Keratinocyte (primary cell): Measurements from ENCODE around the gene GNAS-AS1. TPM values are rescaled to one million over a fixed set of nuclear protein-coding genes. Genes with fewer than 3 reads are reported as not detected.

Experiments used
- DNase-seq: peaks from one replicate; pipeline ENCODE4 v3.0.0-alpha.2; 2011; ENCODE audit warnings: low read depth, missing footprints, low spot score
- FAIRE-seq: peaks from 2 replicates; lab custom pipeline; 2011; peaks lifted over from hg19 to GRCh38; lab: Jason Lieb, UNC
- H2AFZ ChIP-seq: 2 replicates; pipeline ENCODE4 v1.6.0; 2012; ENCODE audit warnings: low read length, control low read depth, inconsistent platforms; ENCODE audit not compliant: control insufficient read depth
- H3K27ac ChIP-seq: 2 replicates; pipeline ENCODE4 v1.5.1; 2011; ENCODE audit warnings: low read length; ENCODE audit not compliant: control insufficient read depth, insufficient read depth
- H3K27me3 ChIP-seq: 3 replicates; pipeline ENCODE4 v1.6.0; 2011; ENCODE audit warnings: low read length; ENCODE audit not compliant: control insufficient read depth, insufficient read depth; ENCODE audit errors: extremely low read depth
- H3K36me3 ChIP-seq, 2 experiments: 2 replicates in 1 of 2; 3 replicates in 1 of 2; pipeline ENCODE4 v1.5.1; 2011; ENCODE audit warnings: low read length in 2 of 2, mild to moderate bottlenecking in 1 of 2; ENCODE audit not compliant: control insufficient read depth in 2 of 2, insufficient read depth in 2 of 2; ENCODE audit errors: extremely low read depth in 1 of 2
- H3K4me1 ChIP-seq: 3 replicates; pipeline ENCODE4 v1.5.1; 2011; ENCODE audit warnings: low read length; ENCODE audit not compliant: control insufficient read depth, insufficient read depth; ENCODE audit errors: extremely low read depth
- H3K4me2 ChIP-seq: 3 replicates; pipeline ENCODE4 v1.6.0; 2011; ENCODE audit warnings: low read depth, low read length; ENCODE audit not compliant: control insufficient read depth, insufficient read depth; ENCODE audit errors: extremely low read depth
- H3K4me3 ChIP-seq, 3 experiments: fragments of 200-600 bp in 1 of 3; sonication (generic) in 1 of 3; 2 replicates in 2 of 3; 3 replicates in 1 of 3; pipeline ENCODE4 v1.5.1; 2011 to 2016; ENCODE audit warnings: low read length in 3 of 3, mild to moderate bottlenecking in 3 of 3, control low read depth in 2 of 3, inconsistent platforms in 1 of 3, low read depth in 1 of 3, mixed read lengths in 1 of 3, mixed run types in 1 of 3, moderate library complexity in 1 of 3; ENCODE audit not compliant: control insufficient read depth in 2 of 3, insufficient read depth in 2 of 3; ENCODE audit errors: extremely low read depth in 1 of 3
- H3K79me2 ChIP-seq: 2 replicates; pipeline ENCODE4 v1.6.0; 2012; ENCODE audit warnings: low read length; ENCODE audit not compliant: control insufficient read depth, insufficient read depth
- H3K9ac ChIP-seq: 3 replicates; pipeline ENCODE4 v1.6.0; 2011; ENCODE audit warnings: low read length; ENCODE audit not compliant: control insufficient read depth, insufficient read depth; ENCODE audit errors: extremely low read depth
- H3K9me1 ChIP-seq: 3 replicates; pipeline ENCODE4 v1.6.0; 2011; ENCODE audit warnings: low read length; ENCODE audit not compliant: control insufficient read depth, insufficient read depth; ENCODE audit errors: extremely low read depth
- H3K9me3 ChIP-seq: 2 replicates; pipeline ENCODE4 v1.5.1; 2012; ENCODE audit warnings: low read depth, low read length; ENCODE audit not compliant: control insufficient read depth
- H4K20me1 ChIP-seq: 3 replicates; pipeline ENCODE4 v1.6.0; 2011; ENCODE audit warnings: low read length; ENCODE audit not compliant: control insufficient read depth, insufficient read depth; ENCODE audit errors: extremely low read depth
- CTCF ChIP-seq, 3 experiments: IDR thresholded peaks in 1 of 3; conservative IDR thresholded peaks in 1 of 3; optimal IDR thresholded peaks in 1 of 3; 2 replicates in 2 of 3; 3 replicates in 1 of 3; pipeline versions ENCODE3 to v1.5.1; 2011; ENCODE audit warnings: low read length in 3 of 3, mild to moderate bottlenecking in 3 of 3, moderate library complexity in 2 of 3, control low read depth in 1 of 3, inconsistent platforms in 1 of 3; ENCODE audit not compliant: insufficient read depth in 2 of 3; ENCODE audit errors: extremely low read depth in 1 of 3
- EZH2 ChIP-seq: IDR thresholded peaks from one replicate; pipeline ENCODE4 v1.6.1; 2012; ENCODE audit warnings: inconsistent platforms, mild to moderate bottlenecking, low read length, moderate library complexity
- dilution Hi-C: fragments of 300-500 bp; cut with MboI; formaldehyde crosslinking; loops from one replicate; pipeline ENCODE4 v1.7.0; 2020; ENCODE audit warnings: low sequenced_read_pairs; ENCODE audit not compliant: extremely low pct_ligation_motif_present
- polyA plus RNA-seq, 5 experiments: library from polyadenylated mRNA; depleted of rRNA in 3 of 5; stranded (reverse) in 3 of 5; stranded (forward) in 1 of 5; unstranded in 1 of 5; fragments of >200 nt; gene quantifications; 1 replicate in 1 of 5; 2 replicates in 3 of 5; 3 replicates in 1 of 5; pipeline versions ENCODE4 v1.2.1 to v1.2.3, GENCODE V29; 2011 to 2012; ENCODE audit warnings: missing spikeins in 2 of 5, low read depth in 1 of 5, low replicate concordance in 1 of 5

The GNAS-AS1 gene
- polyA plus RNA-seq, 1 donor (not counting 4 experiments of a cell fraction or from before 2014, with no cell fraction given): 0.31 TPM

GRCh38 chr20:58788896-58789544 lies 61.7 kb downstream of the GNAS-AS1 start:
- no peak overlapping the region for H3K9ac ChIP-seq
- H3K9me1 ChIP-seq: no peaks in the 10 kb centered on the region
- no peak overlapping the region for H3K27ac ChIP-seq
- H3K79me2 ChIP-seq: no peaks in the 10 kb centered on the region
- no peak for DNase-seq
- FAIRE-seq: no peak
- dilution Hi-C loops: no loop called here
- H4K20me1 ChIP-seq: no peaks in the 10 kb centered on the region
- H3K4me1 ChIP-seq: no peaks in the 10 kb centered on the region
- H3K27me3 ChIP-seq: peaks cover 43% of the 10 kb centered on the region
- H3K4me3 ChIP-seq: no peak overlapping the region
- H3K36me3 ChIP-seq: no peaks in the 10 kb centered on the region
- no peak for TF ChIP-seq EZH2
- no peak for TF ChIP-seq CTCF (optimal IDR thresholded peaks at IDR 0.05 in 1 of 3, IDR thresholded peaks at IDR 0.05 in 1 of 3, conservative IDR thresholded peaks at IDR 0.05 in 1 of 3; ENCODE audit: extremely low read depth in 1 of 3, insufficient read depth in 2 of 3, low read length in 3 of 3)
- H2AFZ ChIP-seq: no peak overlapping the region
- H3K9me3 ChIP-seq: no peaks in the 10 kb centered on the region
- no peak overlapping the region for H3K4me2 ChIP-seq

- Histone ChIP-seq H3K9me3 (no peaks in the 10 kb centered on the region), H3K27me3 (peaks cover 52% of the 10 kb centered on the region), H3K36me3 (no peaks in the 10 kb centered on the region), H3K27ac (no peak overlapping the region), H3K4me2 (no peak overlapping the region), H3K9ac (no peak overlapping the region), H3K79me2 (no peaks in the 10 kb centered on the region), H3K9me1 (no peaks in the 10 kb centered on the region), H3K4me3 (no peak overlapping the region), H2AFZ (no peak overlapping the region), H4K20me1 (no peaks in the 10 kb centered on the region), H3K4me1 (no peaks in the 10 kb centered on the region)
- DNase-seq (no peak), FAIRE-seq (no peak)
- no peak for TF ChIP-seq EZH2
- dilution Hi-C loops: no loop called here
Observed at GRCh38 chr20:58787211-58788005, 63.3 kb downstream of the GNAS-AS1 start.
